ENCODE data around the gene NFATC1. TPM values are rescaled to one million over a fixed set of nuclear protein-coding genes. Genes with fewer than 3 reads are reported as not detected.

NFATC1 gene
- total RNA-seq, 1 experiment from 2014 or later, result 4.5 TPM

DNA sequence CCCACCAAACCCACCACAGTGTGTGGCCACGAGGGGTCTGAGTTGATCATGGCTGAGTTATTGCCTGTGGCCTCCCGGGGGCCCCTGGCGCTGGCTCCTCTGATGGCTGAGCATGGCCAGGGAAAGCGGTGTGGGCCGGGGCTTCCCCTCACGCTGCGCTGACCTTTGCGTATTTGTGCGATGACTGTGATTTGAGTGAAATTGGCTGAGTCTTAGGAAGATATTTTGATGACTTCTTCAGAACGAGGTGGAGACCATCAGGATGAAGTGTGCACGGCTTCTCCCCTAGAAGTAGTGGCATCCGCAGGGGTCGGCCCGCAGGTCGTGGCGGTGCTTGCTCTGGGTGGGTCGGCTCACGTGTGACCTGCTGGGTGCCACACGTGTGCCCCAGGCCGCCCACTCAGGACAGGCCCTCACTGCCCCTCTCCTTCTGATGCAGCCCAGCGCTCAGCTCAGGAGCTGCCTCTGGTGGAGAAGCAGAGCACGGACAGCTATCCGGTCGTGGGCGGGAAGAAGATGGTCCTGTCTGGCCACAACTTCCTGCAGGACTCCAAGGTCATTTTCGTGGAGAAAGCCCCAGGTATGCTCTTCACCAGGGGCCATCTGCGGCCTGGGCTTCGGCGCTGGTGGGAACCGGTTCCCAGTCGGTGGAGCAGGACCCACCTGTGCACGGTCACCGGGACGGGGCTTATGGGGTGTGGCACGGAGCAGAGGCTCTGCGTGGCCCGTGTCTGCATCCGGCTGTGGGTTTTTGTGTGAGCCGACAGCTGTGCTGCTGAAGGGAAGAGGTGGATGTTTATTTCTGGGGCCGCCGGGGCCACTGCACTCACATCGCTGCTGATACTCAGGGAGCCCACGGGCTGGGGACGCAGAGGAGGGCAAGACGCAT lies 55.8 kb downstream of the NFATC1 start:
- no peaks in the 10 kb centered on the region for H3K27me3 ChIP-seq
- no peaks in the 10 kb centered on the region for H3K36me3 ChIP-seq
- DNase-seq, result no peak
- no peak overlapping the region for H3K4me3 ChIP-seq
- no peaks in the 10 kb centered on the region for H3K9me3 ChIP-seq

- DNase-seq, result no peak
- Histone ChIP-seq H3K9me3 (no peaks in the 10 kb centered on the region), H3K4me3 (no peak overlapping the region), H3K27me3 (no peaks in the 10 kb centered on the region), H3K36me3 (no peaks in the 10 kb centered on the region)
Observed at GRCh38 chr18:79452190-79452990, 56.7 kb downstream of the NFATC1 start.

DNA sequence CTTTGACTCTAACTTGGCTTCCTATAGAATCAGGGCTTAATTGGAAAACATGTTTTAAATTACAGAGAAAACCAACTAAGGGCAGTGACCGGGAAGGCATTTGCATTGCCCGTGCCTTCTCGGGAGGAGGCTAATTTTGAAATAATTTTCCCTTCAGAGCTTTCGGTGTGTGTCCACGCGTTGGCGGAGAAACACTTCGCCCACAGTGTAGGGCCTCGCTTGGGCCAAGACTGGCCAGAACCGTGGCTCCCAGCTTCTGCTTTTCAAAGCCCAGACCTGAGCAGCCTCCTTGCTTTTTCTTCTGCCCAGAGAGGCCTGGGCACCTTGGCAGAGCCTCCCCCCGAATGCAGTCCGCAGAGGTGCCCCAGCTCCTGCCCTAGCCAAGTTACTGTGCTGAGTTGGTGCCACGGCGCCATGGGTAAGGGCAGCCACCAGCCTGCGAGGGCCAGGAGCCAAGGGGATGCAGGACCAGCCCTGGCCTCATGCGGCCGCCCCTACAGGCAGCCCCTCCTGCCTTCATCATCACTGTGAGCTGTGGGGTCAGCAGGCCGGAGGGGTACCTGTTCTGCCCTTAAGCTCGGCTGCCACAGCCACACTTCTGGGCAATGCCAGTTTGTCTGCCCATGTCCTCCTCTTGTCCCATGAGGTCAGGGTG lies 57.4 kb downstream of the NFATC1 start:
- Histone ChIP-seq H3K9me3 (no peaks in the 10 kb centered on the region), H3K36me3 (no peaks in the 10 kb centered on the region), H3K4me3 (no peak overlapping the region), H3K27me3 (no peaks in the 10 kb centered on the region)
- no peak for DNase-seq

- no peaks in the 10 kb centered on the region for H3K36me3 ChIP-seq
- no peaks in the 10 kb centered on the region for H3K9me3 ChIP-seq
- no peak overlapping the region for H3K4me3 ChIP-seq
- no peak for DNase-seq
- no peaks in the 10 kb centered on the region for H3K27me3 ChIP-seq
Observed at GRCh38 chr18:79453816-79454735, 58.3 kb downstream of the NFATC1 start.

DNA sequence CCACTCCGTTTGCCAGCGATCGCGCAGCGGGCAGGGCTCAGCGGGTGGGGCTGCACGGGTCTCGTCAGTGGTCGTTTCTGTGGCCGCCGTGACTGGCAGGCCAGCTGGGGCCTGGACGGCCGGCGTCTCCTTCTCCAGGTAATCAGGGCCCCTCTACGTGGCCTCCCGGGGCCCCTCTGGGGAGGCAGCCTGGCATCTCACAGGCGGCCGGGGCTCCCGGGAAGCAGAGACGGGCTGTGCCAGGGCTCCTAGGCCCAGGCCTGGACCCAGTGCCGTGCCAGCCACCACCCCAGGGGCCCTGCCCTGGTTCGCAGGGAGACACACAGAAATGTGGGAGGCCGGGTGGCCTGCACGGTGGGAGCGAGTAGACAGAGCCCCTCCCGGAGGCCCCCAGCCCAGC lies 59.5 kb downstream of the NFATC1 start:
- no peak overlapping the region for H3K4me3 ChIP-seq
- no peaks in the 10 kb centered on the region for H3K9me3 ChIP-seq
- DNase-seq, result no peak
- H3K36me3 ChIP-seq, result no peaks in the 10 kb centered on the region
- H3K27me3 ChIP-seq, result no peaks in the 10 kb centered on the region

GRCh38 chr18:79456105-79456980 lies 60.6 kb downstream of the NFATC1 start:
- Histone ChIP-seq H3K9me3 (no peaks in the 10 kb centered on the region), H3K4me3 (no peak overlapping the region), H3K36me3 (no peaks in the 10 kb centered on the region), H3K27me3 (no peaks in the 10 kb centered on the region)
- DNase-seq, result no peak

- Histone ChIP-seq H3K36me3 (no peaks in the 10 kb centered on the region), H3K27me3 (no peaks in the 10 kb centered on the region), H3K4me3 (no peak overlapping the region), H3K9me3 (no peaks in the 10 kb centered on the region)
- no peak for DNase-seq
Observed at GRCh38 chr18:79457239-79457638, 61.5 kb downstream of the NFATC1 start.

- no peak for DNase-seq
Observed at GRCh38 chr18:79457652-79458051, 61.9 kb downstream of the NFATC1 start.

GRCh38 chr18:79458131-79458838 lies 62.6 kb downstream of the NFATC1 start:
- peak; percentile 58 for DNase-seq
- Histone ChIP-seq H3K9me3 (no peaks in the 10 kb centered on the region), H3K4me3 (no peak overlapping the region), H3K27me3 (no peaks in the 10 kb centered on the region), H3K36me3 (no peaks in the 10 kb centered on the region)

More at GRCh38 chr18:79457652-79458051, 61.9 kb downstream of the NFATC1 start:
- Histone ChIP-seq H3K36me3 (no peaks in the 10 kb centered on the region), H3K27me3 (no peaks in the 10 kb centered on the region), H3K9me3 (no peaks in the 10 kb centered on the region), H3K4me3 (no peak overlapping the region)

- no peaks in the 10 kb centered on the region for H3K9me3 ChIP-seq
- H3K36me3 ChIP-seq, result no peaks in the 10 kb centered on the region
- no peaks in the 10 kb centered on the region for H3K27me3 ChIP-seq
- no peak overlapping the region for H3K4me3 ChIP-seq
- no peak for DNase-seq
Observed at GRCh38 chr18:79458917-79459803, 63.4 kb downstream of the NFATC1 start.

GRCh38 chr18:79459946-79460480 lies 64.3 kb downstream of the NFATC1 start:
- Histone ChIP-seq H3K9me3 (no peaks in the 10 kb centered on the region), H3K27me3 (no peaks in the 10 kb centered on the region), H3K4me3 (no peak overlapping the region), H3K36me3 (no peaks in the 10 kb centered on the region)
- DNase-seq, result no peak

- Histone ChIP-seq H3K36me3 (no peaks in the 10 kb centered on the region), H3K27me3 (no peaks in the 10 kb centered on the region), H3K9me3 (no peaks in the 10 kb centered on the region), H3K4me3 (no peak overlapping the region)
- DNase-seq, result no peak
Observed at GRCh38 chr18:79460481-79461300, 65.0 kb downstream of the NFATC1 start.

GRCh38 chr18:79461627-79462026 lies 65.9 kb downstream of the NFATC1 start:
- DNase-seq, result no peak
- Histone ChIP-seq H3K27me3 (no peaks in the 10 kb centered on the region), H3K4me3 (no peak overlapping the region), H3K36me3 (no peaks in the 10 kb centered on the region), H3K9me3 (no peaks in the 10 kb centered on the region)
